Endodermal cell (in vitro differentiated cells): ENCODE results near the gene ZNF740. TPM values are rescaled to one million over a fixed set of nuclear protein-coding genes. Genes with fewer than 3 reads are reported as not detected.

Experiments used
- DNase-seq: peaks from one replicate; pipeline ENCODE4 v3.0.0-alpha.2; 2017
- H3K27ac ChIP-seq: 2 replicates; pipeline ENCODE4 v1.5.1; 2013; ENCODE audit warnings: mild to moderate bottlenecking, low read depth, low read length, moderate library complexity
- H3K27me3 ChIP-seq: 2 replicates; pipeline ENCODE4 v1.6.1; 2013; ENCODE audit warnings: mild to moderate bottlenecking, low read length, moderate library complexity; ENCODE audit not compliant: insufficient read depth, control insufficient read depth, poor library complexity, severe bottlenecking
- H3K36me3 ChIP-seq: 2 replicates; pipeline ENCODE4 v1.7.0; 2013; ENCODE audit warnings: mild to moderate bottlenecking, low read length, moderate library complexity; ENCODE audit not compliant: control insufficient read depth, insufficient read depth
- H3K4me1 ChIP-seq: one replicate; pipeline ENCODE4 v1.7.0; 2013; ENCODE audit warnings: low read length; ENCODE audit not compliant: control insufficient read depth, insufficient read depth
- H3K4me3 ChIP-seq: 2 replicates; pipeline ENCODE4 v1.5.1; 2013; ENCODE audit warnings: mild to moderate bottlenecking, low read length, moderate library complexity
- H3K9ac ChIP-seq: 2 replicates; pipeline ENCODE4 v1.6.1; 2013; ENCODE audit warnings: mild to moderate bottlenecking, low read length, moderate library complexity; ENCODE audit not compliant: poor library complexity, severe bottlenecking; ENCODE audit errors: extremely low read depth
- H3K9me3 ChIP-seq: 2 replicates; pipeline ENCODE4 v1.6.1; 2013; ENCODE audit warnings: mild to moderate bottlenecking, low read length, moderate library complexity; ENCODE audit not compliant: control insufficient read depth
- H3K27ac Mint-ChIP-seq: 2 replicates; pipeline ENCODE4 v1.8.0; 2020; ENCODE audit warnings: mixed read lengths
- H3K27me3 Mint-ChIP-seq: 2 replicates; pipeline ENCODE4 v1.8.0; 2021; ENCODE audit warnings: mild to moderate bottlenecking, mixed read lengths; ENCODE audit not compliant: insufficient read depth
- H3K36me3 Mint-ChIP-seq: 2 replicates; pipeline ENCODE4 v1.8.0; 2020; ENCODE audit warnings: low read depth, mixed read lengths
- H3K4me1 Mint-ChIP-seq: 2 replicates; pipeline ENCODE4 v1.8.0; 2020; ENCODE audit warnings: mixed read lengths
- H3K4me3 Mint-ChIP-seq: 2 replicates; pipeline ENCODE4 v1.8.0; 2020; ENCODE audit warnings: mild to moderate bottlenecking, moderate library complexity, mixed read lengths
- H3K9me3 Mint-ChIP-seq: 2 replicates; pipeline ENCODE4 v1.8.0; 2020; ENCODE audit warnings: mild to moderate bottlenecking, mixed read lengths
- CTCF ChIP-seq: fragments of 200-600 bp; sonication (generic); conservative IDR thresholded peaks from 2 replicates; pipeline ENCODE4 v1.5.0; 2021; ENCODE audit warnings: antibody characterized with exemption, mild to moderate bottlenecking
- WGBS, 2 experiments: methylation state at CpG; one replicate each; pipeline versions ENCODE4 v1.1.5 to v1.1.7; 2013; ENCODE audit warnings: missing lambda C conversion rate in 2 of 2, mixed read lengths in 1 of 2; ENCODE audit not compliant: insufficient coverage in 1 of 2, insufficient read length in 1 of 2; 5-methylcytosine and 5-hydroxymethylcytosine counted together
- long read RNA-seq, 4 experiments: library from polyadenylated mRNA in 2 of 4; library from RNA in 1 of 4; library from capped mRNA in 1 of 4; stranded (forward) in 3 of 4; unstranded in 1 of 4; transcript quantifications; one replicate each; pipeline ENCODE4 v2.0.0, GENCODE V29; 2020 to 2021; ENCODE audit warnings: inconsistent platforms in 1 of 4
- polyA plus RNA-seq, 2 experiments: library from polyadenylated mRNA; stranded (reverse); fragments of 50-300 nt; gene quantifications; one replicate each; pipeline ENCODE4 v1.2.3, GENCODE V29; 2013
- total RNA-seq, 2 donors: library from RNA; stranded (reverse); fragmentation: NEBNext Ultra II Directional in 1 of 2; extraction: Animal tissue kit (Norgen Biotek cat#: 25700) in 1 of 2; gene quantifications; 2 replicates in 1 of 2; 3 replicates in 1 of 2; pipeline ENCODE4 v1.2.1, GENCODE V29; 2021

ZNF740 gene
- 10 to 100 TPM; 54.0 to 54.6 TPM for total RNA-seq
- 31.5 TPM for polyA plus RNA-seq (2013, experiment 1 of 2)
- 26.9 TPM for polyA plus RNA-seq (2013, experiment 2 of 2)
- long read RNA-seq, experiment 1, partial matches to known transcripts = 0 of 17 reads
- long read RNA-seq, experiment 1, other reads (novel, unspliced or antisense) = 17 of 17 reads
- long read RNA-seq, experiment 2, full-length matches to known transcripts = 1 of 5 reads
- long read RNA-seq, experiment 2, partial matches to known transcripts = 0 of 5 reads
- long read RNA-seq, experiment 2, other reads (novel, unspliced or antisense) = 4 of 5 reads
- long read RNA-seq, experiment 3, full-length matches to known transcripts = 2 of 6 reads
- long read RNA-seq, experiment 3, partial matches to known transcripts = 2 of 6 reads
- long read RNA-seq, experiment 3, other reads (novel, unspliced or antisense) = 2 of 6 reads
- long read RNA-seq, experiment 4, partial matches to known transcripts = 2 of 5 reads
- long read RNA-seq, experiment 4, other reads (novel, unspliced or antisense) = 3 of 5 reads

GRCh38 chr12:53180220-53180930 is at the start of gene ZNF740, which contains the start of gene CSAD:
ZNF740 (plus strand) TSS chr12:53180722; CDS start chr12:53181984, 1,262 bp downstream.
CSAD (minus strand) TSS chr12:53180925; CDS start chr12:53173470, 7,455 bp downstream.
- Mint-ChIP-seq H3K9me3 (no peaks in the 10 kb centered on the region), H3K4me1 (peaks cover 25% of the 10 kb centered on the region), H3K36me3 (peaks cover 34% of the 10 kb centered on the region), H3K27ac (peak within 1 kb of the TSS; percentile 94), H3K27me3 (peaks cover 9% of the 10 kb centered on the region), H3K4me3 (peak within 1 kb of the TSS; percentile 87)
- peaks cover 4% of the 10 kb centered on the region for H3K4me1 ChIP-seq
- peak within 1 kb of the TSS; percentile 92 for H3K4me3 ChIP-seq
- no peaks in the 10 kb centered on the region for H3K27me3 ChIP-seq
- H3K9ac ChIP-seq = peak within 1 kb of the TSS; percentile 73
- DNase-seq = peak; percentile 100
- whole genome bisulfite sequencing, 2 experiments = 0 to 1% methylated on average over 6 to 64 of the region's 70 CpGs
- H3K27ac ChIP-seq = peak within 1 kb of the TSS; percentile 92
- TF ChIP-seq CTCF = no peak
- H3K9me3 ChIP-seq = peaks cover 8% of the 10 kb centered on the region
- H3K36me3 ChIP-seq = peaks cover 39% of the 10 kb centered on the region

- no peak overlapping the region for H3K27ac ChIP-seq
- peaks cover 6% of the 10 kb centered on the region for H3K9me3 ChIP-seq
- Mint-ChIP-seq H3K27ac (no peak overlapping the region), H3K36me3 (no peaks in the 10 kb centered on the region), H3K27me3 (peaks cover 49% of the 10 kb centered on the region), H3K4me3 (no peak overlapping the region), H3K4me1 (peaks cover 8% of the 10 kb centered on the region), H3K9me3 (peaks cover 5% of the 10 kb centered on the region)
- H3K9ac ChIP-seq = no peak overlapping the region
- H3K4me1 ChIP-seq = no peaks in the 10 kb centered on the region
- H3K27me3 ChIP-seq = peaks cover 6% of the 10 kb centered on the region
- H3K36me3 ChIP-seq = no peaks in the 10 kb centered on the region
- WGBS, 2 experiments = 86 to 87% methylated on average over 1 to 2 of the region's 2 CpGs
- DNase-seq = no peak
- no peak for TF ChIP-seq CTCF
- H3K4me3 ChIP-seq = no peak overlapping the region
These were observed 48.7 kb upstream of the ZNF740 start for GRCh38 chr12:53131844-53132243.

- Histone ChIP-seq H3K36me3 (no peaks in the 10 kb centered on the region), H3K4me1 (no peaks in the 10 kb centered on the region), H3K27me3 (peaks cover under 1% of the 10 kb centered on the region), H3K9me3 (peaks cover 19% of the 10 kb centered on the region), H3K27ac (no peak overlapping the region), H3K4me3 (no peak overlapping the region), H3K9ac (no peak overlapping the region)
- Mint-ChIP-seq H3K9me3 (peaks cover 18% of the 10 kb centered on the region), H3K4me3 (no peak overlapping the region), H3K27me3 (peaks cover 40% of the 10 kb centered on the region), H3K27ac (no peak overlapping the region), H3K4me1 (no peaks in the 10 kb centered on the region), H3K36me3 (no peaks in the 10 kb centered on the region)
- 94 to 100% methylated on average over 2 of the region's 3 CpGs for WGBS, 2 experiments
- TF ChIP-seq CTCF = no peak
- DNase-seq = no peak
These were observed 46.8 kb upstream of the ZNF740 start for GRCh38 chr12:53133722-53134121.
